Neural progenitor cell (in vitro differentiated cells): ENCODE data around the gene LHX4.

Experiments
- EZH2 ChIP-seq: fragments of 200-600 bp; sonication (generic); IDR thresholded peaks from 2 replicates; pipeline ENCODE4 v1.6.1; 2017; ENCODE audit warnings: antibody characterized with exemption, mild to moderate bottlenecking, moderate library complexity
- TF ChIP-seq, protein P1 (sequence below): fragments of 200-600 bp; sonication (generic); IDR thresholded peaks from 2 replicates; pipeline ENCODE4 v1.5.1; 2017; ENCODE audit warnings: antibody characterized with exemption, mild to moderate bottlenecking

DNA sequence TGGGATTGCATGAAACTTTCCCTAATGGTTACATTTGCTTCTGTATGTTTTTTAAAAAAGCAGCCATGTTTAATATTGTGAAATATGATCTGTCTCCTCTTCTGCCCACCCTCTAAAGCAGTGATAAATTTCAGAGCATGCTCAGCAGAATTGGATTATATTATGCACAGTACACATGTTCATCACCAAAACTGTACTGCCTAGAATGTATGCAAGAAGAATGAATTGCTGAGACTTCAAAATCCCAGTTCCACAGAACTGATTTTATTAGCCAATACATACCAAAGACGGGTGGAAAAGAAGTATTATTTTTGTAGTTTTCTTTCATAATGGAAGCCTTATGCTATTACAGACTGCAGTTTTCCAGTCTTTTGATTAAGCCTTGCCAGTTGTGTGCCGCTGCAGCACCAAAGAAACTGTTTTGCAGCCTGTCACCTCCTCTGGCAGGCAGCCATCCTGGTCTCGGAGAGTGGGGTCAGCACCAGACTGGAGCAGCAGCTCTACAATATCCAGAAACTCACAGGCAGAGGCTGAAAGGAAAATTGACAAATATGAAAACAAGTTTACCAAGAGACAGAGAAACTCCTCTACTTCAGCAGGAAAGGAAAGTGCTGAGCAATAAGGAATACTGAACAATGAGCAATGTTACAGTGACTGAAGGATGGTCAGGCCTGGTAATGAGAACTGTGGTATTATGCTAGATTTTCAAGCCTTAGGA lies 58.1 kb downstream of the LHX4 start:
- TF ChIP-seq, protein P1, sequence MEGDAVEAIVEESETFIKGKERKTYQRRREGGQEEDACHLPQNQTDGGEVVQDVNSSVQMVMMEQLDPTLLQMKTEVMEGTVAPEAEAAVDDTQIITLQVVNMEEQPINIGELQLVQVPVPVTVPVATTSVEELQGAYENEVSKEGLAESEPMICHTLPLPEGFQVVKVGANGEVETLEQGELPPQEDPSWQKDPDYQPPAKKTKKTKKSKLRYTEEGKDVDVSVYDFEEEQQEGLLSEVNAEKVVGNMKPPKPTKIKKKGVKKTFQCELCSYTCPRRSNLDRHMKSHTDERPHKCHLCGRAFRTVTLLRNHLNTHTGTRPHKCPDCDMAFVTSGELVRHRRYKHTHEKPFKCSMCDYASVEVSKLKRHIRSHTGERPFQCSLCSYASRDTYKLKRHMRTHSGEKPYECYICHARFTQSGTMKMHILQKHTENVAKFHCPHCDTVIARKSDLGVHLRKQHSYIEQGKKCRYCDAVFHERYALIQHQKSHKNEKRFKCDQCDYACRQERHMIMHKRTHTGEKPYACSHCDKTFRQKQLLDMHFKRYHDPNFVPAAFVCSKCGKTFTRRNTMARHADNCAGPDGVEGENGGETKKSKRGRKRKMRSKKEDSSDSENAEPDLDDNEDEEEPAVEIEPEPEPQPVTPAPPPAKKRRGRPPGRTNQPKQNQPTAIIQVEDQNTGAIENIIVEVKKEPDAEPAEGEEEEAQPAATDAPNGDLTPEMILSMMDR: no peak
- TF ChIP-seq EZH2: no peak
